Panc1 (cell line): ENCODE measurements around the gene RAI14.

ENCODE experiments used
- CTCF ChIP-seq: fragments of 450-650 bp; IDR thresholded peaks from 2 replicates; pipeline ENCODE4 v1.5.1; 2017; ENCODE audit warnings: mild to moderate bottlenecking
- POLR2AphosphoS5 ChIP-seq: IDR thresholded peaks from 2 replicates; pipeline ENCODE4 v1.6.1; 2012; ENCODE audit warnings: mild to moderate bottlenecking, low read depth, low read length, moderate library complexity
- TCF7L2 ChIP-seq: IDR thresholded peaks from 2 replicates; pipeline ENCODE4 v1.6.1; 2011; ENCODE audit warnings: mild to moderate bottlenecking, low read depth, low read length, inconsistent platforms

GRCh38 chr5:34621277-34622097, 34.6 kb upstream of the RAI14 start:
- TF ChIP-seq CTCF (no peak), TCF7L2 (no peak), POLR2AphosphoS5 (no peak)
